Fibroblast of skin of back (primary cell): Measurements from ENCODE around the gene AOC3.
"Not testable (repeated sequence)": the region's sequence is repeated elsewhere in the genome, so short reads cannot be mapped to it uniquely, and the experiment has no call there.

Experiments used
- DNase-seq: peaks from one replicate; pipeline ENCODE4 v3.0.0-alpha.2; 2013

The AOC3 gene

GRCh38 chr17:42844271-42844670 lies 6.7 kb upstream of the AOC3 start, which contains the start of gene AOC2:
TSS of gene AOC2 (plus strand) at chr17:42844580. CDS start at chr17:42844627, 47 bp downstream.
- DNase-seq = no peak

- DNase-seq = no peak
These were observed 6.0 kb upstream of the AOC3 start for GRCh38 chr17:42844761-42845555.

GRCh38 chr17:42845556-42845917 lies 5.5 kb upstream of the AOC3 start:
- DNase-seq = no peak

GRCh38 chr17:42845918-42846593 lies 4.9 kb upstream of the AOC3 start:
- DNase-seq = peak; percentile 5

GRCh38 chr17:42846594-42847280 lies 4.3 kb upstream of the AOC3 start:
- DNase-seq = peak; percentile 16

GRCh38 chr17:42848093-42848492 lies 2.9 kb upstream of the AOC3 start:
- DNase-seq = no peak

- DNase-seq = no peak
These were observed 2.0 kb upstream of the AOC3 start for GRCh38 chr17:42849031-42849430.

GRCh38 chr17:42849451-42850181 lies 1.4 kb upstream of the AOC3 start:
- DNase-seq = peak; percentile 15

- not testable (repeated sequence) for DNase-seq
These were observed 607 bp downstream of the AOC3 start for GRCh38 chr17:42851371-42852240.

- no peak for DNase-seq
These were observed 1.4 kb downstream of the AOC3 start for GRCh38 chr17:42852351-42852750.

- no peak for DNase-seq
These were observed 2.0 kb downstream of the AOC3 start for GRCh38 chr17:42853004-42853403.

GRCh38 chr17:42853597-42853967 lies 2.6 kb downstream of the AOC3 start:
- DNase-seq = no peak

- DNase-seq = no peak
These were observed 3.2 kb downstream of the AOC3 start for GRCh38 chr17:42853968-42854790.

GRCh38 chr17:42855048-42855596 lies 4.1 kb downstream of the AOC3 start:
- no peak for DNase-seq

- DNase-seq = not testable (repeated sequence)
These were observed 5.1 kb downstream of the AOC3 start for GRCh38 chr17:42856093-42856492.

GRCh38 chr17:42856516-42856915 lies 5.5 kb downstream of the AOC3 start:
- DNase-seq = not testable (repeated sequence)

GRCh38 chr17:42857389-42857788 lies 6.4 kb downstream of the AOC3 start:
- no peak for DNase-seq

- no peak for DNase-seq
These were observed 14.7 kb downstream of the AOC3 start for GRCh38 chr17:42865638-42866094.

GRCh38 chr17:42866216-42866615 lies 15.2 kb downstream of the AOC3 start:
- DNase-seq = no peak
